WTC11 (cell line): ENCODE results near the gene LYRM4. TPM values are rescaled to one million over a fixed set of nuclear protein-coding genes. Genes with fewer than 3 reads are reported as not detected.

Experiments
- ATAC-seq: fragments of 200-7000 bp; cut with Tn5 transposase; 2 replicates; pipeline ENCODE4 v1.10.0; 2021; ENCODE audit warnings: mild to moderate bottlenecking, moderate library complexity
- CTCF ChIA-PET: fragments of 300-600 bp; sonication (Branson Sonifier 250); formaldehyde crosslinking; loops from one replicate; lab custom pipeline; 2021; ENCODE audit warnings: antibody characterized with exemption; lab: Charles Lee
- POLR2A ChIA-PET: fragments of 350-600 bp; sonication (Branson Sonifier 250); formaldehyde crosslinking; loops from one replicate; lab custom pipeline; 2021; ENCODE audit warnings: antibody characterized with exemption; lab: Charles Lee
- DNase-seq: peaks from one replicate; pipeline ENCODE4 v3.0.0; 2021; ENCODE audit warnings: low spot score
- H3K27ac Mint-ChIP-seq: 2 replicates; pipeline ENCODE4 v1.8.0; 2021; ENCODE audit warnings: mixed read lengths
- H3K27me3 Mint-ChIP-seq: 2 replicates; pipeline ENCODE4 v1.8.0; 2021; ENCODE audit warnings: low read depth, mild to moderate bottlenecking, moderate library complexity, mixed read lengths
- H3K36me3 Mint-ChIP-seq: 2 replicates; pipeline ENCODE4 v1.8.0; 2021; ENCODE audit warnings: mixed read lengths
- H3K4me1 Mint-ChIP-seq: 2 replicates; pipeline ENCODE4 v1.8.0; 2022; ENCODE audit warnings: mixed read lengths
- H3K4me3 Mint-ChIP-seq: 2 replicates; pipeline ENCODE4 v1.8.0; 2021; ENCODE audit warnings: mild to moderate bottlenecking, moderate library complexity, mixed read lengths
- H3K9me3 Mint-ChIP-seq: 2 replicates; pipeline ENCODE4 v1.8.0; 2021; ENCODE audit warnings: mixed read lengths
- ATF1 ChIP-seq: sonication (generic); formaldehyde crosslinking; IDR thresholded peaks from 2 replicates; pipeline ENCODE4 v1.8.1; 2023; ENCODE audit warnings: mild to moderate bottlenecking, moderate library complexity, missing genetic modification reagents
- CBFB ChIP-seq: sonication (generic); formaldehyde crosslinking; IDR thresholded peaks from 2 replicates; pipeline ENCODE4 v1.8.1; 2022; ENCODE audit warnings: mild to moderate bottlenecking, low read depth, missing genetic modification reagents
- CREM ChIP-seq: sonication (generic); formaldehyde crosslinking; IDR thresholded peaks from 2 replicates; pipeline ENCODE4 v1.8.1; 2022; ENCODE audit warnings: mild to moderate bottlenecking, missing genetic modification reagents, moderate library complexity
- ESRRA ChIP-seq: sonication (generic); formaldehyde crosslinking; IDR thresholded peaks from 2 replicates; pipeline ENCODE4 v1.8.1; 2022; ENCODE audit warnings: mild to moderate bottlenecking, missing genetic modification reagents, borderline replicate concordance
- ETV6 ChIP-seq: sonication (generic); formaldehyde crosslinking; IDR thresholded peaks from 2 replicates; pipeline ENCODE4 v1.8.1; 2022; ENCODE audit warnings: mild to moderate bottlenecking, missing genetic modification reagents
- GRHL2 ChIP-seq: fragments of 250-450 bp; sonication (Bioruptor Pico); IDR thresholded peaks from 2 replicates; pipeline ENCODE4 v1.8.0; 2022; ENCODE audit warnings: mild to moderate bottlenecking, moderate library complexity; ENCODE audit not compliant: insufficient replicate concordance, severe bottlenecking
- JUN ChIP-seq: sonication (generic); formaldehyde crosslinking; IDR thresholded peaks from 2 replicates; pipeline ENCODE4 v1.8.0; 2023; ENCODE audit warnings: mild to moderate bottlenecking, missing genetic modification reagents
- MYBL2 ChIP-seq: sonication (generic); formaldehyde crosslinking; IDR thresholded peaks from 2 replicates; pipeline ENCODE4 v1.8.1; 2023; ENCODE audit warnings: mild to moderate bottlenecking, moderate library complexity, missing genetic modification reagents
- NFE2L1 ChIP-seq: sonication (generic); formaldehyde crosslinking; IDR thresholded peaks from 2 replicates; pipeline ENCODE4 v1.8.1; 2023; ENCODE audit warnings: missing genetic modification reagents
- NR2C2 ChIP-seq: sonication (generic); formaldehyde crosslinking; IDR thresholded peaks from 2 replicates; pipeline ENCODE4 v1.8.0; 2022; ENCODE audit warnings: mild to moderate bottlenecking, missing genetic modification reagents
- NR3C1 ChIP-seq: sonication (generic); formaldehyde crosslinking; conservative IDR thresholded peaks from 2 replicates; pipeline ENCODE4 v1.8.1; 2023; ENCODE audit warnings: low read depth, mild to moderate bottlenecking, missing genetic modification reagents
- RELA ChIP-seq: sonication (generic); formaldehyde crosslinking; IDR thresholded peaks from 2 replicates; pipeline ENCODE4 v1.8.1; 2022; ENCODE audit warnings: missing genetic modification reagents, mild to moderate bottlenecking, borderline replicate concordance
- SOX15 ChIP-seq: fragments of 250-450 bp; sonication (Bioruptor Pico); IDR thresholded peaks from 2 replicates; pipeline ENCODE4 v1.9.0; 2021; ENCODE audit warnings: mild to moderate bottlenecking
- ZBTB21 ChIP-seq: sonication (generic); formaldehyde crosslinking; IDR thresholded peaks from 2 replicates; pipeline ENCODE4 v1.8.1; 2023; ENCODE audit warnings: mild to moderate bottlenecking, missing genetic modification reagents, borderline replicate concordance
- ZNF219 ChIP-seq: sonication (generic); formaldehyde crosslinking; IDR thresholded peaks from 2 replicates; pipeline ENCODE4 v1.8.0; 2023; ENCODE audit warnings: missing genetic modification reagents, mild to moderate bottlenecking, borderline replicate concordance
- ZNF317 ChIP-seq: sonication (generic); formaldehyde crosslinking; IDR thresholded peaks from 2 replicates; pipeline ENCODE4 v1.8.1; 2023; ENCODE audit warnings: low read depth, mild to moderate bottlenecking, moderate library complexity, missing genetic modification reagents, borderline replicate concordance
- ZNF396 ChIP-seq: fragments of 250-450 bp; sonication (Bioruptor Pico); IDR thresholded peaks from 2 replicates; pipeline ENCODE4 v1.8.0; 2021; ENCODE audit warnings: mild to moderate bottlenecking, moderate library complexity, borderline replicate concordance
- ZNF423 ChIP-seq: fragments of 250-450 bp; sonication (Bioruptor Pico); IDR thresholded peaks from 2 replicates; pipeline ENCODE4 v2.1.2; 2022; ENCODE audit warnings: mild to moderate bottlenecking, moderate library complexity
- total RNA-seq: library from RNA; stranded (reverse); gene quantifications from 3 replicates; pipeline ENCODE4 v1.2.3, GENCODE V29; 2021
- TF ChIP-seq, protein P1 (sequence below): sonication (generic); formaldehyde crosslinking; conservative IDR thresholded peaks from 2 replicates; pipeline ENCODE4 v1.8.1; 2022; ENCODE audit warnings: mild to moderate bottlenecking, missing genetic modification reagents
- TF ChIP-seq, protein P2 (sequence below): sonication (generic); formaldehyde crosslinking; IDR thresholded peaks from 2 replicates; pipeline ENCODE4 v1.8.0; 2023; ENCODE audit warnings: missing genetic modification reagents, mild to moderate bottlenecking, borderline replicate concordance
- TF ChIP-seq, protein P3 (sequence below): fragments of 250-450 bp; sonication (Bioruptor Pico); IDR thresholded peaks from 2 replicates; pipeline ENCODE4 v1.8.0; 2021; ENCODE audit warnings: mild to moderate bottlenecking
- TF ChIP-seq, protein P4 (sequence below): sonication (generic); formaldehyde crosslinking; IDR thresholded peaks from 2 replicates; pipeline ENCODE4 v1.8.1; 2022; ENCODE audit warnings: low read depth, missing genetic modification reagents, borderline replicate concordance
- TF ChIP-seq, protein P5 (sequence below): sonication (generic); formaldehyde crosslinking; IDR thresholded peaks from 2 replicates; pipeline ENCODE4 v1.8.1; 2023; ENCODE audit warnings: mild to moderate bottlenecking, missing genetic modification reagents, borderline replicate concordance
- TF ChIP-seq, protein P6 (sequence below): sonication (generic); formaldehyde crosslinking; IDR thresholded peaks from 2 replicates; pipeline ENCODE4 v1.8.1; 2022; ENCODE audit warnings: missing genetic modification reagents, borderline replicate concordance

LYRM4 gene
- total RNA-seq, 1 experiment from 2014 or later = 49.7 TPM

DNA sequence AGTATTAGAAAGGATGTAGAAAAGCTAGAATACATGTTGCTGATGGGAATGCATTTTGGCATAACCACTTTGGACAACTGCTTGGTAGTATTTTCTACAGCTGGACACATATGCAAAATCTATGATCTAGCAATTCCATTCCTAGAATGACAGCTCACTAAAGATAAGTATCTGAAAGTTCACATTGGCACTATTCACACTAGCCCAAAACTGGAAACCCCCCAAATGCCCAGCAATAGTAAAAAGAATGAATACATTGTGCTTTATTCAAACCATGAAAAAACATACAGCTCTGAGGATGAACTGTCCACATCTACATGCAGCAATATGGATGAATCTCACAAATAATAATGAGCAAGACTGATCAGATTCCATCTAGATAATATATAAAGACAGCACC is 96.7 kb downstream of the LYRM4 start:
- DNase-seq = no peak
- Mint-ChIP-seq H3K36me3 (no peaks in the 10 kb centered on the region), H3K27me3 (no peaks in the 10 kb centered on the region), H3K4me1 (peaks cover 6% of the 10 kb centered on the region), H3K4me3 (no peak overlapping the region), H3K27ac (no peak overlapping the region), H3K9me3 (no peaks in the 10 kb centered on the region)
- TF ChIP-seq GRHL2 = no peak
- TF ChIP-seq MYBL2 = no peak
- TF ChIP-seq SOX15 (CRISPR knock-in tag) = no peak
- TF ChIP-seq ZNF423 (CRISPR knock-in tag) = no peak
- TF ChIP-seq NR3C1 (CRISPR knock-in tag) = no peak
- TF ChIP-seq, protein P1, sequence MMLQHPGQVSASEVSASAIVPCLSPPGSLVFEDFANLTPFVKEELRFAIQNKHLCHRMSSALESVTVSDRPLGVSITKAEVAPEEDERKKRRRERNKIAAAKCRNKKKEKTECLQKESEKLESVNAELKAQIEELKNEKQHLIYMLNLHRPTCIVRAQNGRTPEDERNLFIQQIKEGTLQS (CRISPR knock-in tag) = no peak
- no peak for TF ChIP-seq ESRRA (CRISPR knock-in tag)
- no peak for TF ChIP-seq CBFB
- TF ChIP-seq ZNF396 (CRISPR knock-in tag) = no peak
- TF ChIP-seq, protein P2, sequence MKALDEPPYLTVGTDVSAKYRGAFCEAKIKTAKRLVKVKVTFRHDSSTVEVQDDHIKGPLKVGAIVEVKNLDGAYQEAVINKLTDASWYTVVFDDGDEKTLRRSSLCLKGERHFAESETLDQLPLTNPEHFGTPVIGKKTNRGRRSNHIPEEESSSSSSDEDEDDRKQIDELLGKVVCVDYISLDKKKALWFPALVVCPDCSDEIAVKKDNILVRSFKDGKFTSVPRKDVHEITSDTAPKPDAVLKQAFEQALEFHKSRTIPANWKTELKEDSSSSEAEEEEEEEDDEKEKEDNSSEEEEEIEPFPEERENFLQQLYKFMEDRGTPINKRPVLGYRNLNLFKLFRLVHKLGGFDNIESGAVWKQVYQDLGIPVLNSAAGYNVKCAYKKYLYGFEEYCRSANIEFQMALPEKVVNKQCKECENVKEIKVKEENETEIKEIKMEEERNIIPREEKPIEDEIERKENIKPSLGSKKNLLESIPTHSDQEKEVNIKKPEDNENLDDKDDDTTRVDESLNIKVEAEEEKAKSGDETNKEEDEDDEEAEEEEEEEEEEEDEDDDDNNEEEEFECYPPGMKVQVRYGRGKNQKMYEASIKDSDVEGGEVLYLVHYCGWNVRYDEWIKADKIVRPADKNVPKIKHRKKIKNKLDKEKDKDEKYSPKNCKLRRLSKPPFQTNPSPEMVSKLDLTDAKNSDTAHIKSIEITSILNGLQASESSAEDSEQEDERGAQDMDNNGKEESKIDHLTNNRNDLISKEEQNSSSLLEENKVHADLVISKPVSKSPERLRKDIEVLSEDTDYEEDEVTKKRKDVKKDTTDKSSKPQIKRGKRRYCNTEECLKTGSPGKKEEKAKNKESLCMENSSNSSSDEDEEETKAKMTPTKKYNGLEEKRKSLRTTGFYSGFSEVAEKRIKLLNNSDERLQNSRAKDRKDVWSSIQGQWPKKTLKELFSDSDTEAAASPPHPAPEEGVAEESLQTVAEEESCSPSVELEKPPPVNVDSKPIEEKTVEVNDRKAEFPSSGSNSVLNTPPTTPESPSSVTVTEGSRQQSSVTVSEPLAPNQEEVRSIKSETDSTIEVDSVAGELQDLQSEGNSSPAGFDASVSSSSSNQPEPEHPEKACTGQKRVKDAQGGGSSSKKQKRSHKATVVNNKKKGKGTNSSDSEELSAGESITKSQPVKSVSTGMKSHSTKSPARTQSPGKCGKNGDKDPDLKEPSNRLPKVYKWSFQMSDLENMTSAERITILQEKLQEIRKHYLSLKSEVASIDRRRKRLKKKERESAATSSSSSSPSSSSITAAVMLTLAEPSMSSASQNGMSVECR (CRISPR knock-in tag) = no peak
- TF ChIP-seq NFE2L1 (CRISPR knock-in tag) = no peak
- TF ChIP-seq, protein P3, sequence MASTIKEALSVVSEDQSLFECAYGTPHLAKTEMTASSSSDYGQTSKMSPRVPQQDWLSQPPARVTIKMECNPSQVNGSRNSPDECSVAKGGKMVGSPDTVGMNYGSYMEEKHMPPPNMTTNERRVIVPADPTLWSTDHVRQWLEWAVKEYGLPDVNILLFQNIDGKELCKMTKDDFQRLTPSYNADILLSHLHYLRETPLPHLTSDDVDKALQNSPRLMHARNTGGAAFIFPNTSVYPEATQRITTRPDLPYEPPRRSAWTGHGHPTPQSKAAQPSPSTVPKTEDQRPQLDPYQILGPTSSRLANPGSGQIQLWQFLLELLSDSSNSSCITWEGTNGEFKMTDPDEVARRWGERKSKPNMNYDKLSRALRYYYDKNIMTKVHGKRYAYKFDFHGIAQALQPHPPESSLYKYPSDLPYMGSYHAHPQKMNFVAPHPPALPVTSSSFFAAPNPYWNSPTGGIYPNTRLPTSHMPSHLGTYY (CRISPR knock-in tag) = no peak
- TF ChIP-seq, protein P4, sequence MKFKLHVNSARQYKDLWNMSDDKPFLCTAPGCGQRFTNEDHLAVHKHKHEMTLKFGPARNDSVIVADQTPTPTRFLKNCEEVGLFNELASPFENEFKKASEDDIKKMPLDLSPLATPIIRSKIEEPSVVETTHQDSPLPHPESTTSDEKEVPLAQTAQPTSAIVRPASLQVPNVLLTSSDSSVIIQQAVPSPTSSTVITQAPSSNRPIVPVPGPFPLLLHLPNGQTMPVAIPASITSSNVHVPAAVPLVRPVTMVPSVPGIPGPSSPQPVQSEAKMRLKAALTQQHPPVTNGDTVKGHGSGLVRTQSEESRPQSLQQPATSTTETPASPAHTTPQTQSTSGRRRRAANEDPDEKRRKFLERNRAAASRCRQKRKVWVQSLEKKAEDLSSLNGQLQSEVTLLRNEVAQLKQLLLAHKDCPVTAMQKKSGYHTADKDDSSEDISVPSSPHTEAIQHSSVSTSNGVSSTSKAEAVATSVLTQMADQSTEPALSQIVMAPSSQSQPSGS (CRISPR knock-in tag) = no peak
- no peak for TF ChIP-seq ETV6 (CRISPR knock-in tag)
- no peak for ATAC-seq
- CTCF ChIA-PET = interaction anchor here (0.6 to 0.7 kb wide), 3 partner anchors 27 to 216 kb away, joined by 3 to 4 read pairs (median 3); no protein-coding TSS in a partner anchor
- POLR2A ChIA-PET = no interaction called here

DNA sequence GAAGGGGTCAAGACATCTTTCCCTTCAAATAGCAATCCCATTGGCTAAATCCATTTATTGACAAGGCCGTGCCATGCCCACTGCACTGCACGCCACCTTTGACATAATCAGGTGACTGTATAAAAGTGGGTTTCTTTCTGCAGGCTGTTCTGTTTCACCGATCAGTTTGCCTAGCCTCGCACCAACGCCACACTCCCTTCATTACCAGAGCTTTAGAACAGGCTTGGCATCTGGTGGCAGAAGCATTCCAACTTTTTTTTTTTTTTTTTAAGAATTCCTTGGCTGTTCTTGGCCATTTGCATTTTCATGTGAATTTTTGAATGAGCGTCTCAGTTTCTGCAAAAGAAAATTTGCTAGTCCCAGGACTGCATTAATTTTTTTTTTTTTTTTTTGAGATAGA is 97.5 kb downstream of the LYRM4 start:
- DNase-seq (no peak), ATAC-seq (no peak)
- Mint-ChIP-seq H3K4me1 (peaks cover 7% of the 10 kb centered on the region), H3K27me3 (no peaks in the 10 kb centered on the region), H3K27ac (no peak overlapping the region), H3K36me3 (no peaks in the 10 kb centered on the region), H3K9me3 (no peaks in the 10 kb centered on the region), H3K4me3 (no peak overlapping the region)
- ChIA-PET POLR2A (no interaction called here), CTCF (interaction anchor here (0.7 kb wide), 2 partner anchors 27 to 127 kb away, joined by 3 to 4 read pairs; no protein-coding TSS in a partner anchor)
- TF ChIP-seq CREM (CRISPR knock-in tag) (no peak), ZBTB21 (CRISPR knock-in tag) (no peak), NR3C1 (CRISPR knock-in tag) (no peak), NR2C2 (no peak), ATF1 (CRISPR knock-in tag) (no peak), RELA (CRISPR knock-in tag) (no peak), ZNF317 (no peak), ZNF219 (CRISPR knock-in tag) (no peak), JUN (CRISPR knock-in tag) (no peak)
- TF ChIP-seq, protein P5, sequence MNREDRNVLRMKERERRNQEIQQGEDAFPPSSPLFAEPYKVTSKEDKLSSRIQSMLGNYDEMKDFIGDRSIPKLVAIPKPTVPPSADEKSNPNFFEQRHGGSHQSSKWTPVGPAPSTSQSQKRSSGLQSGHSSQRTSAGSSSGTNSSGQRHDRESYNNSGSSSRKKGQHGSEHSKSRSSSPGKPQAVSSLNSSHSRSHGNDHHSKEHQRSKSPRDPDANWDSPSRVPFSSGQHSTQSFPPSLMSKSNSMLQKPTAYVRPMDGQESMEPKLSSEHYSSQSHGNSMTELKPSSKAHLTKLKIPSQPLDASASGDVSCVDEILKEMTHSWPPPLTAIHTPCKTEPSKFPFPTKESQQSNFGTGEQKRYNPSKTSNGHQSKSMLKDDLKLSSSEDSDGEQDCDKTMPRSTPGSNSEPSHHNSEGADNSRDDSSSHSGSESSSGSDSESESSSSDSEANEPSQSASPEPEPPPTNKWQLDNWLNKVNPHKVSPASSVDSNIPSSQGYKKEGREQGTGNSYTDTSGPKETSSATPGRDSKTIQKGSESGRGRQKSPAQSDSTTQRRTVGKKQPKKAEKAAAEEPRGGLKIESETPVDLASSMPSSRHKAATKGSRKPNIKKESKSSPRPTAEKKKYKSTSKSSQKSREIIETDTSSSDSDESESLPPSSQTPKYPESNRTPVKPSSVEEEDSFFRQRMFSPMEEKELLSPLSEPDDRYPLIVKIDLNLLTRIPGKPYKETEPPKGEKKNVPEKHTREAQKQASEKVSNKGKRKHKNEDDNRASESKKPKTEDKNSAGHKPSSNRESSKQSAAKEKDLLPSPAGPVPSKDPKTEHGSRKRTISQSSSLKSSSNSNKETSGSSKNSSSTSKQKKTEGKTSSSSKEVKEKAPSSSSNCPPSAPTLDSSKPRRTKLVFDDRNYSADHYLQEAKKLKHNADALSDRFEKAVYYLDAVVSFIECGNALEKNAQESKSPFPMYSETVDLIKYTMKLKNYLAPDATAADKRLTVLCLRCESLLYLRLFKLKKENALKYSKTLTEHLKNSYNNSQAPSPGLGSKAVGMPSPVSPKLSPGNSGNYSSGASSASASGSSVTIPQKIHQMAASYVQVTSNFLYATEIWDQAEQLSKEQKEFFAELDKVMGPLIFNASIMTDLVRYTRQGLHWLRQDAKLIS (CRISPR knock-in tag) = no peak
- TF ChIP-seq, protein P6, sequence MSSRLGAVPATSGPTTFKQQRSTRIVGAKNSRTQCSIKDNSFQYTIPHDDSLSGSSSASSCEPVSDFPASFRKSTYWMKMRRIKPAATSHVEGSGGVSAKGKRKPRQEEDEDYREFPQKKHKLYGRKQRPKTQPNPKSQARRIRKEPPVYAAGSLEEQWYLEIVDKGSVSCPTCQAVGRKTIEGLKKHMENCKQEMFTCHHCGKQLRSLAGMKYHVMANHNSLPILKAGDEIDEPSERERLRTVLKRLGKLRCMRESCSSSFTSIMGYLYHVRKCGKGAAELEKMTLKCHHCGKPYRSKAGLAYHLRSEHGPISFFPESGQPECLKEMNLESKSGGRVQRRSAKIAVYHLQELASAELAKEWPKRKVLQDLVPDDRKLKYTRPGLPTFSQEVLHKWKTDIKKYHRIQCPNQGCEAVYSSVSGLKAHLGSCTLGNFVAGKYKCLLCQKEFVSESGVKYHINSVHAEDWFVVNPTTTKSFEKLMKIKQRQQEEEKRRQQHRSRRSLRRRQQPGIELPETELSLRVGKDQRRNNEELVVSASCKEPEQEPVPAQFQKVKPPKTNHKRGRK = no peak
